NCI-H774 (cell line): Measurements from ENCODE around the gene MRPL52.
"Not testable (repeated sequence)": the region's sequence is repeated elsewhere in the genome, so short reads cannot be mapped to it uniquely, and the experiment has no call there.

Source experiments
- DNase-seq: peaks from one replicate; lab custom pipeline; 2025; lab: John Stamatoyannopoulos, UW

Gene MRPL52

DNA sequence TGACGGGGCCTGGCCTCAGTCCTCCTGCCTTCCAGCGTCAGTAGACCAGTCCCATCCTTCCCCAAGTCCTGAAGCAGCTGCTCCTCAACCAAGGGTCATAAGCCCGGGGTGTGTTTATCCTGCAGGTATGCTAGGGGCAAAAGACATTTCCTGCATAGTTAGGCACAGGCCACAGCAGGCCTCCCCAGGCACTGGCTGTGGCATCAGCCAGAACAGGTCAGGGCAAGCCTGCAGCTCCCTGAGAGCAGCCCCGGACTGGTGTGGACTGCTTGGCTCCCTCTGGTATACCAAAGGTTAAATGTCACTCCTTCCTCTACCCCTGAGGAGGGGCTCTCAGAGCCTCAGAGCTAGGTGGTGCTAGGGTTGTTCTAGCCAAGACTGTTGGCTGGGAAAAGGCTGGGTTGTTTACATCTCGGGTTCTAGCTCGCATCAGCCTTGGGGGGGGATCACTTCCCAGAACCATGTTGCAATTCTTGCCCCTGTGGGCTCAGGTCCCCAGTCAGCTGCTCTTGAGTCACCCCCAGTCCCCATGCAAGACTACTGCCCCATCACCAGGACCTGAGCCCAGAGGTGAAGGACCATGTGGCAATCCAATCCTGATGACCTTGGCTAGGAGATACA is 9.6 kb downstream of the MRPL52 start:
- DNase-seq = no peak

DNA sequence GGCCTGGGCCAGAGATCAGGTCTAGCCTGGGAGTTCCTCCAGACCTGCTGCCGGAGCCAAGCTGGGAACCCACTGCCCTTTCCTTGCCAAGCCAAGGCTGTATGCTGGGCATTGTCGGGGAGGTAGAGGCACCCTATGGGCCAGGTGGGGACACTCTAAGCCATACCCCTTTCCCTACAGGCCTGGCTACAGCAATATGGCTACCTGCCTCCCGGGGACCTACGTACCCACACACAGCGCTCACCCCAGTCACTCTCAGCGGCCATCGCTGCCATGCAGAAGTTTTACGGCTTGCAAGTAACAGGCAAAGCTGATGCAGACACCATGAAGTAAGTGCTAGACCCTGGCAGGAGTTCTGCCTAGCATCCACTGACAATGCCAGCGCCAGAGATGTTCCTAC is 11.6 kb downstream of the MRPL52 start:
- DNase-seq = no peak

DNA sequence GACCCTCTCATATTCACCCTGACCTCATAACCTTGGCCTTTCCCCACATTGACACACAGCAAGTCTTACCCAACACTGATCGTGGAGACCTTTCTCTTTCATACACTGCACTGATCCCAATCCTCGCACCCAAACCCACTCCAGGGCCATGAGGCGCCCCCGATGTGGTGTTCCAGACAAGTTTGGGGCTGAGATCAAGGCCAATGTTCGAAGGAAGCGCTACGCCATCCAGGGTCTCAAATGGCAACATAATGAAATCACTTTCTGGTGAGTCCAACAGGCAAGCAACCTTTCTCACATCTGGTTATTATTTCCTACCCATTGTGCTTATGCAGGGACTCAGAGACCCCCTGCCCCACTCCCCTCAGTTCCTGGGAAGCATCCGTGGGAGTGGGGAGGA is 12.1 kb downstream of the MRPL52 start:
- no peak for DNase-seq

DNA sequence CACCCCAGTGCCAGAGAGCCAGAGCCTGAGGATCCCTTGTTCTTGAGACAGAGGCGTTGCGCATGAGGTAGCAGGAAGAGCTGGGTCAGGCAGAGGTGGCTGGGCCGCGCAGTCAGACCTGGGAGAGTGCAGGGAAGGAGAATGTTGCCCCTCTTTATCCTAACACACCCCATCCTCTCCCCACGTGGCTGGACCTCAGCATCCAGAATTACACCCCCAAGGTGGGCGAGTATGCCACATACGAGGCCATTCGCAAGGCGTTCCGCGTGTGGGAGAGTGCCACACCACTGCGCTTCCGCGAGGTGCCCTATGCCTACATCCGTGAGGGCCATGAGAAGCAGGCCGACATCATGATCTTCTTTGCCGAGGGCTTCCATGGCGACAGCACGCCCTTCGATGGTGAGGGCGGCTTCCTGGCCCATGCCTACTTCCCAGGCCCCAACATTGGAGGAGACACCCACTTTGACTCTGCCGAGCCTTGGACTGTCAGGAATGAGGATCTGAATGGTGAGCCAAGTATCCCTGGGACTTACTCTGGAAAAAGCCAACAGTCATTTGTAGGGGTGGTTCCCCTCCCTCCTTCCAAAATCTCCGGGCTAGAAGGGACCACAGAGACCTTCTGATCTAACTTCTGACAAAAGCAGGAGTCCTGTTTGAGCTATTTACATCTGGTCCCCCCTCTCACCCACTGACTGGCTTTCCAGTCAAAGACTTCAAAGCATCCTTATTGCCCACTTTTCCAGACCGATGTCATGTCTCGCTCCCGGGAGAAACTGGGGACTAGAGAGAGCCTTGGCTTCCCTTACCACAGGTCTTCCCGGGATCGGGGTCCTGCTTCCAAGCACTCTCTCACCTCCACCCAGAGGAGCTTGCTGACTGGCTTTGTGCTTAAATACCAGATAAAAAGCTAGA is 12.8 kb downstream of the MRPL52 start:
- DNase-seq = no peak

DNA sequence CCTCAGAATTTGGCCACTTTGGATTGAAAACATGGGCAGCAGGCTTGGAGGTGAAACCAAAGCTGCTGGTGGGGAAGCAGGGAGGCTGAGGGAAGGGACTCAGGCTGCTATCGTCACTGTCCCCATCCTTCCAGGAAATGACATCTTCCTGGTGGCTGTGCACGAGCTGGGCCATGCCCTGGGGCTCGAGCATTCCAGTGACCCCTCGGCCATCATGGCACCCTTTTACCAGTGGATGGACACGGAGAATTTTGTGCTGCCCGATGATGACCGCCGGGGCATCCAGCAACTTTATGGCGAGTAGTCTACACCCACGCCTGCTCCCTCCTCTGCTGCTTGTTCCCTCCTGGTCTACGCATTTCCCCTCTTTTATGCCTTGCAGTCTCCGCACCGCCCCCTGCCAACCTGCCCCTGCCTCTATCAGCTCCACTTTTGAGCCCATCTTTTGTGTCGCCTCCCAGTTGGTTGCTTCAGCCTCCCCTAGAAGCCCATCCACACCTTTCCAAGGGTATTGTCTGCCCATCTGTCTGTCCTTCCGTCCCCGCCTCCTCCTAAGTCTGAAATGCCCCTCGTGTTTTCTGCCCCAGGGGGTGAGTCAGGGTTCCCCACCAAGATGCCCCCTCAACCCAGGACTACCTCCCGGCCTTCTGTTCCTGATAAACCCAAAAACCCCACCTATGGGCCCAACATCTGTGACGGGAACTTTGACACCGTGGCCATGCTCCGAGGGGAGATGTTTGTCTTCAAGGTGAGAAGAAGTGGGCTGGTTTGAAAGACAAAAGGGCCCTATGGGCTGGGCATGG is 13.6 kb downstream of the MRPL52 start:
- DNase-seq = no peak

DNA sequence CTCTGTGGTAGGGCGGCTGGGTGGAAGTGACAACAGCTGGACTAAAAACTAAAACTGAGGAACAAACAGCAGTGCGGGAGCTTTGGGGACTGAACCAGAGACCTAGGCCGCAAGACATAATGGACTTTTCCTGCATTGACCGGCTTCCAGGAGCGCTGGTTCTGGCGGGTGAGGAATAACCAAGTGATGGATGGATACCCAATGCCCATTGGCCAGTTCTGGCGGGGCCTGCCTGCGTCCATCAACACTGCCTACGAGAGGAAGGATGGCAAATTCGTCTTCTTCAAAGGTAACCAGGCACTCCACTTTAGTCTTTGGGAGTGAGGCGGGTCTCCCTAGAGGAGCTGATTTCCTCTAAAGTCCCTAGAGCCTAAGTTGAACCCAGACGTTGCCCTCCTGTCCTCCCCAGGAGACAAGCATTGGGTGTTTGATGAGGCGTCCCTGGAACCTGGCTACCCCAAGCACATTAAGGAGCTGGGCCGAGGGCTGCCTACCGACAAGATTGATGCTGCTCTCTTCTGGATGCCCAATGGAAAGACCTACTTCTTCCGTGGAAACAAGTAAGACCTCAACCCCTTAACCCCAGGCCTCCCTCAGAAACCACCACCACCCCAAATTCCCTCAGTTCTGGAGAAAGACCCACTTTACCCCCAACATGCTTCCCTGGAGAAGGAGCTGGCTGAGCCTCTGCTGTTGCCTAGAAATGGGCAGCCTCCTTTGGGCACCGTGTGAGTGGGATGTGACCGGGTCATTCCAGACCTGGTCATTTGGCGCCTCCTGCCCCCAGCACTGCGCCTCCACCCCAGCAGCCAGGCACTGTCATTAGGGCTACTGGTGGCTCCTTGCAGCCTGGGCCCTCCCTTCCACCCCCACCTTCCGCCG is 14.8 kb downstream of the MRPL52 start:
- DNase-seq = no peak

DNA sequence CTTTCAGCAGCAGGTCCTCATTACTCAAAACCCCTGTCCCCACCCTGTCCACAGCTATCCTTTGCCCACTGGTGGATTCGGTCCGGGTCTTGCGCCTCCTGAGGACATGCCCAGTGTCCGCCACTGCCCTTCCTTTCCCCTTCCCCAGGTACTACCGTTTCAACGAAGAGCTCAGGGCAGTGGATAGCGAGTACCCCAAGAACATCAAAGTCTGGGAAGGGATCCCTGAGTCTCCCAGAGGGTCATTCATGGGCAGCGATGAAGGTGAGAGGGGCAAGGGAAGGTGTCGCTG is 15.4 kb downstream of the MRPL52 start:
- no peak for DNase-seq

DNA sequence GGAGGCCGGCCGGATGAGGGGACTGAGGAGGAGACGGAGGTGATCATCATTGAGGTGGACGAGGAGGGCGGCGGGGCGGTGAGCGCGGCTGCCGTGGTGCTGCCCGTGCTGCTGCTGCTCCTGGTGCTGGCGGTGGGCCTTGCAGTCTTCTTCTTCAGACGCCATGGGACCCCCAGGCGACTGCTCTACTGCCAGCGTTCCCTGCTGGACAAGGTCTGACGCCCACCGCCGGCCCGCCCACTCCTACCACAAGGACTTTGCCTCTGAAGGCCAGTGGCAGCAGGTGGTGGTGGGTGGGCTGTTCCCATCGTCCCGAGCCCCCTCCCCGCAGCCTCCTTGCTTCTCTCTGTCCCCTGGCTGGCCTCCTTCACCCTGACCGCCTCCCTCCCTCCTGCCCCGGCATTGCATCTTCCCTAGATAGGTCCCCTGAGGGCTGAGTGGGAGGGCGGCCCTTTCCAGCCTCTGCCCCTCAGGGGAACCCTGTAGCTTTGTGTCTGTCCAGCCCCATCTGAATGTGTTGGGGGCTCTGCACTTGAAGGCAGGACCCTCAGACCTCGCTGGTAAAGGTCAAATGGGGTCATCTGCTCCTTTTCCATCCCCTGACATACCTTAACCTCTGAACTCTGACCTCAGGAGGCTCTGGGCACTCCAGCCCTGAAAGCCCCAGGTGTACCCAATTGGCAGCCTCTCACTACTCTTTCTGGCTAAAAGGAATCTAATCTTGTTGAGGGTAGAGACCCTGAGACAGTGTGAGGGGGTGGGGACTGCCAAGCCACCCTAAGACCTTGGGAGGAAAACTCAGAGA is 16.3 kb downstream of the MRPL52 start:
- no peak for DNase-seq

DNA sequence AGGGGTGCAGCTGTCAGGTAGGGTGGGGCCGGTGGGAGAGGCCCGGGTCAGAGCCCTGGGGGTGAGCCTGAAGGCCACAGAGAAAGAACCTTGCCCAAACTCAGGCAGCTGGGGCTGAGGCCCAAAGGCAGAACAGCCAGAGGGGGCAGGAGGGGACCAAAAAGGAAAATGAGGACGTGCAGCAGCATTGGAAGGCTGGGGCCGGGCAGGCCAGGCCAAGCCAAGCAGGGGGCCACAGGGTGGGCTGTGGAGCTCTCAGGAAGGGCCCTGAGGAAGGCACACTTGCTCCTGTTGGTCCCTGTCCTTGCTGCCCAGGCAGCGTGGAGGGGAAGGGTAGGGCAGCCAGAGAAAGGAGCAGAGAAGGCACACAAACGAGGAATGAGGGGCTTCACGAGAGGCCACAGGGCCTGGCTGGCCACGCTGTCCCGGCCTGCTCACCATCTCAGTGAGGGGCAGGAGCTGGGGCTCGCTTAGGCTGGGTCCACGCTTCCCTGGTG is 17.2 kb downstream of the MRPL52 start:
- DNase-seq = no peak

DNA sequence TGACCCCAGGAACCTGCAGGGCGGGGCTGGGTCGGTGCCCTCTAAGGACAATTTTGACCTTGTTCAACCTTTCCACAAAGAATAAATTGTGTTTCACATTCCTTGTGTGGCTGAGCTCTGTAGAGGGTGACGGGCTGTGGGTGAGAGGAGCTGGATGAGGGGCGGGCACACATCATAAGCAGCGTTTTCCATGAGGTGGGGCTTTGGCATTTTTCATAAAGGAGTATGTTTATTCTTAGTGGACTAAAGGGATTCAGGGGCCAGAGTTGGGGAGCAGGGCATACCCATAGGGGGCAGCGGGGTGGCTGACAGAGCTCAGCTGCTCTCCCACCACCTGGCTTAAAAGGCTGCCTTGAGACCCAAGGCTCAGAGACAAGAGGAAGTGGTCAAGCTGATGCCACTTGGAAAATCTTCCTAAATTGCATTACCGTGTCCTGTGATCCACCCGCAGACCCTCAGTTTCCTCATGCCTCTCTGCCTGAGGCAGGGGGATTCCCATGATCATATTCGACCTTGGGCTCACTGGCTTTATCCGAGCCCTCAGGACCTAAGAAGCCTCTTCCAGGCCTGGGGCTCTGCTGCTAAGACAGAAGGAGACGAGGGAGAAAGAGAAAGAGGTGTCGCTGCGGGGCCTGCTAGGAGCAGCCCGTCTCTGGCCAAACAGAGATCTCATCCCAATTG is 18.1 kb downstream of the MRPL52 start:
- DNase-seq = no peak

DNA sequence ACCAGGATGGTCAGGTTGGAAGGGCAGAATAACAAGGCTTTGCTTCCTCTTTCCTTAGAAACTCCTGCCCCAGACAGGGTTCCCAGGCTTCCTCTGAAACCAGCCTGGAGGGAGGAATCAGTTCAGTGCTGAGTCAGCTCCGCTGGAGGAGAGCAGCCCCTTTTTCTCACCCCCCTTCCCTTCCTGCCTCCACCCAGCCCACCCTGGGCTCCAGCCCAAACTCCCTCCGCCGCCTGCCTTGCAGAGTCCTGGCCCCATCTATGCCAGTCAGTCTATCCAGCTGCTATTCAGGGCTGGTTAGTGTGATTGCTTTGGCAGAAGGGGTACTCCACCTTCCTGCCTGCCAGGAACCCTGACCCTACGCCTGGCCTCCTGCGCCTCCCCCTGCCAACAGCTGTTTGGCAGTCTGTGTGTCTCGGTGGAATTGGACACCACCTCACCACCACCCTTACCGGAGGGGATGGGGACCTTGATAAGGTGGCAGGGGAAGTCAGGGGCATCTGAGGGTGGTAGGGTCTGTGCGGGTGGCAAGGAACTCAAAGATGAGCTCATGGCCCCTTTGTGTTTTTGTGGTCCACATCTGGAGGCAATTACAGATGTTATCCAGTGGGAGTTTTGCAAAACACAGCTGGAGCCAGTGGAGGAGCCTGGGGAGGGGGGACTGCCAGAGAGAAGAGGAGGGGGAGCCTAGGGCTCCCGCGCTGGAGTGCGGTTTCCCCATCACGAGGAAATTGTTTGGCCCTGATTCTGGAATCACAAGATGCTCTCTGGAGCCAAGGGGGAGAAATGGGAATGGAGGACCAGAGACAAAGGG is 18.9 kb downstream of the MRPL52 start:
- DNase-seq = no peak

DNA sequence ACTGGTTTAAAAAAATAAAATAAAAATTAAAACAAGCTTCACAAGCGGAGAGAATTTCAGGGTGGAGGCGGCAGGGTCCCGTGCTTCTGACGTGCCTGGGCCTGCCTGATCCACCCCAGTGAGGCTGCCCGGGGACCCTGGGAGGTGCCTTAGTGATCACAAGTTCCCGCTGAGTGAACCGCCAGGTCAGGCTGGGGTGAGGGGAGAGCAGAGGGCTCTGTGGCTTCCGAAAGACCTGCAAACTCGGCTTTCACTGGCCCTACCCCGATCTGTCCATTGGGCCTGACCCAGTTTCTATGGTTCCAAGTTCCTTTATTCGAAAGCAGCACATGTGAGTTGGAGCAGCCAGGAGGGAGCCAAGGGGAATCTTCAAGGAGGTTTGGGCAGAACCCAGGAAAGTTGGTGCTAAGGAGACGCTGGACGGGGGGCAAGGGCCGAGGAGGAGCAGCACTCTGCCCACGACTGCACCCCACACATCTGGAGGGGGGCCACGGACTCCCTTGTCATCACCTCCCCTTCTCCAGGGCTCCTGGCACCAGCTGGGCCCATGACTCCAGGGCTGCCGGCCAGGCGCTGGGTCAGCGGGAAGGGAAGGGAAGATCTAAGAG is 19.6 kb downstream of the MRPL52 start:
- DNase-seq = no peak

DNA sequence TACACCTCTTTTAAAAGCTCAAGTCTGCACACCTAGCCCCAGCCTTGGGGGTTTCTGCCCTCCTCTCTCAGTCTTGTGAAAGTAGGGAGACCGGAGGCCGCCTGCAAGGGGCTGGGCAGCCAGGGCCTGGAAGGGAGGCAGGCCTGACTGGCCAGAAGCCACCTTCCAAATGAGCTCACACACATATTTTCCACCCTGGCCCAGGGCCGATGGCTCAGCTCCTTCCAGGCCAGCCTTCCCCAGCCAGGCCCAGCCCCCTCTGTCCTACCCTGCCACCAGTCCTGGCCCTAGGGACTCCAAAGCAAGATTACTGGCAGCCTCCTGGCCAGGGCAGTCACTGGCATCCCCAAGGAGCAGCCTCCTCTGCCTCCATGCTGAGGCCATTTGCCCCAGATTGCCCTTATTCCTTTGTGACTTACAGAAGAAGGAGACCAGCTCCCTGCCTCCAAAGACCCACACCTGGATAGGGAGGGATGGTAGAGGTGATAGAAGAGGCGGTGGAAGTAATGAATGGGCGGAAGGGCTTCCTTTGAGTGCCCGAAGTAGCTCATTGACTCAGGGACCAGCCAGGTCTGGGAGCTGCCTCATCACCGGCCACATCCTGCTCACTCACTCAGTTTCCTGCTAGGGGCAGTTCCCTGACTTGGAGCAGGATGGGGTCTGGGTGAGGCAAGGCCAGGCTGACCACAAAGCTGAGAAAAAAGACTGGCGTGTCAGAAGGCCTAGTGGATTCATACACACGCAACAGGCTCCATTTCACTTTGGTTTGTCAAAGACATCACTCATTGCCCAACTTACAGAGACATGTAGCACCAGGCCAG is 21.5 kb downstream of the MRPL52 start:
- DNase-seq = no peak

DNA sequence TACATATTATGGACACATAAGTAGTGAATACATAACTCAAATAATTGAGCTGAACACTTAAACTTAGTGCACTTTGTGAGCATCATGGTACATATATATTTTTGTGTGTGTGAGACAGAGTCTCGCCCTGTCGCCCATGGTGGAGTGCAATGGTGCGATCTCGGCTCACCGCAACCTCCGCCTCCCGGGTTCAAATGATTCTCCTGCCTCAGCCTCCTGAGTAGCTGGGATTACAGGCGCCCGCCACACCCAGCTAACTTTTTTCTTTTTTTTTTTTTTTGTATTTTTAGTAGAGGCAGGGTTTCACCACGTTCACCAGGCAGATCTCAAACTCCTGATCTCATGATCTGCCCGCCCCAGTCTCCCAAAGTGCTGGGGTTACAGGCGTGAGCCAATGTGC is 22.5 kb downstream of the MRPL52 start:
- not testable (repeated sequence) for DNase-seq

DNA sequence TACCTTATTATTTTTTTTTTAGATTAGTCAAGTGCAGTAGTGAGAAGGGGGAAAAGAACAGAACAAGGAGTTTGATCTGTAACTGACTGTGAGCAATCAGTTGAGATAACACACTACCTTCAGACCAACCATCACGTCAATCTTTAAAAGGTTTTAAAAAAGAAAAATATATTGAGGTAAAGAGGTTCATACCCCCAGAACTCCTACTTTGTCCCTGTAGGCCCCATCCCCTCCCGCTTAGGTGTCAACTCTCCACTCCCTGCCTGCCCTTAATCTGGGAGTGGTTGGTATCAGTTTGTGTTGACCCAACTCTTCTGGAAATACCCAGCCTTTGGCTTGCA is 22.9 kb downstream of the MRPL52 start:
- DNase-seq = no peak

DNA sequence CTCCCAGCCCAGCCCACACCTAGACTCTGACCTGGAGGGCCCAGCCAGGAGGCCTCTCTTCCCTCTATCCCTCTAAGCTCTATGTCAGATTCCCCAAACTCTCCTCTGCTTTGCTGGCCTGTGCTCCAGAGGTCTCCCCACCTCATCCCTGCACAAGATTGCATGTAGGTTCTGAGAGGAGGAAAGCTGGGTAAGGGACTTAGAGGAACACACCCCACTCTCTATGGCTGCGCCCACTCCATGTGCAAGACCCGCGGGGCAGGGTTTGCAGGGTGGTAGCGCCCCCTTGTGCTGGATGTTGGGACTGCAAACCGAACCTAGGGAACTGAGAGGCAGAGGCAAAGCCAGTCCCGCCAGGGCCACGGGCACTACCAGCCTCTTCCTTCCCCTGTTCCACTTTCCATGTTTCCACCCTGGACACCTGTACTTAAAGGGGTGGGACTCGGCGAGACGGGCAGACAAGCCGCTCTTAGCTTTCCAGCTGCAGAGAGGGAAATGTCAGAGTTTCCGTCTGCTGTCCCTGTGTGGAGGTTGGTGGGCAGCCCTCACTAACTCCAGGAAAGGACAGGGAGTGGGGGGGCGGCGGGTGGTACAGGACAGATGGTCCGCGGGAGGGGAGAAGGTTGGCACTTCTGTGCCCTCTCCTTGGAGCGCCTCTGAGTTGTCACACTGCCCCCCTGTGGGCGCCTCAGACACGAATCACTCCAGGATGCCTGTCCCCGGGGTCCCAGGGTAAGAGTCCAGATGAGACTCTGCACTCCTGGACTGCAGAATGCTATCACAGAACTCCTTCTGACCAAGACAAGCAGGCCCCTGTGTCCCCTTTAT is 23.5 kb downstream of the MRPL52 start:
- peak; percentile 57 for DNase-seq

DNA sequence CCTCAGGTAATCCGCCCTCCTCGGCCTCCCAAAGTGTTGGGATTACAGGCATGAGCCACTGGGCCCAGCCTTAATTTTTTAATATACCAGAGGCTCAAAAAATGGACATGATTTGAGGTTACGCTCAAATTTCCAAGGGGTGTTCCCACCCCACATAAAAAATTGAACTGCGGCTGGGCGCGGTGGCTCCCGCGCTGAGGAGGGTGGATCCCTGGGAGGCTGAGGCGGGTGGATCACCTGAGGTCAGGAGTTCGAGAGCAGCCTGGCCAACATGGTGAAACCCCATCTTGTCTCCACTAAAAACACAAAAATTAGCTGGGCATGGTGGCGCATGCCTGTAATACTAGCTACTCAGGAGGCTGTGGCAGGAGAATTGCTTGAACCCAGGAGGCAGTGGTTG is 24.6 kb downstream of the MRPL52 start:
- not testable (repeated sequence) for DNase-seq
